Vagina (tissue), 2 donors: ENCODE measurements around the gene PAFAH1B2.

ENCODE experiments used
- CTCF ChIP-seq, 3 experiments: fragments of 450-650 bp in 2 of 3; fragments of 200-600 bp in 1 of 3; sonication (generic) in 1 of 3; IDR thresholded peaks; one replicate each; pipeline ENCODE4 v1.5.1; 2017 to 2019; ENCODE audit warnings: antibody characterized with exemption in 3 of 3, mild to moderate bottlenecking in 2 of 3, moderate library complexity in 2 of 3
- POLR2A ChIP-seq, 2 donors: fragments of 450-650 bp; IDR thresholded peaks; one replicate each; pipeline ENCODE4 v1.6.1; 2017; ENCODE audit warnings: antibody characterized with exemption in 2 of 2, mild to moderate bottlenecking in 2 of 2, moderate library complexity in 2 of 2

DNA sequence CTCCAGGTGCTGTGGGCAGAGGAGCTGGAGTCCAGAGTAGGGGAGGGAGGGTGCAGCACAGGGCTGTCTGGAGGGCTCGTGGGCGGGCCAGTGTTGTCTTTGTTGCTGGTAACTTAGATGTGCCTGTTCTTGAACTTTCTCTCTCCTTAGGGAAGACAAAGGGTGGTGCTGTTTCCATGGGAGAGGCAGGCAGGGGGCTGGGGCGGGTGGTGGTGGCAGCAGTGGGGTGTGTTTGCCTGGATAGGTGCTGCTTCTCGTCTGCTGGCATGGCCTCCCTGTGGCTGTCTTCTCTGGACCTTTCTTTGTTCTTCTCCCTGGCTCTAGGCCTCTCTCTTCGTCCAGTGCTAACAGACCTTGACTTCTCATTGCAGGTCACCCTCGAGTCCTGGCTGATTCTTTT, 42.9 kb downstream of the PAFAH1B2 start:
- TF ChIP-seq CTCF (IDR thresholded peaks at IDR 0.05) (no peak), POLR2A (IDR thresholded peaks at IDR 0.05) (no peak)
